ENCODE measurements around the gene EHHADH.

The EHHADH gene

DNA sequence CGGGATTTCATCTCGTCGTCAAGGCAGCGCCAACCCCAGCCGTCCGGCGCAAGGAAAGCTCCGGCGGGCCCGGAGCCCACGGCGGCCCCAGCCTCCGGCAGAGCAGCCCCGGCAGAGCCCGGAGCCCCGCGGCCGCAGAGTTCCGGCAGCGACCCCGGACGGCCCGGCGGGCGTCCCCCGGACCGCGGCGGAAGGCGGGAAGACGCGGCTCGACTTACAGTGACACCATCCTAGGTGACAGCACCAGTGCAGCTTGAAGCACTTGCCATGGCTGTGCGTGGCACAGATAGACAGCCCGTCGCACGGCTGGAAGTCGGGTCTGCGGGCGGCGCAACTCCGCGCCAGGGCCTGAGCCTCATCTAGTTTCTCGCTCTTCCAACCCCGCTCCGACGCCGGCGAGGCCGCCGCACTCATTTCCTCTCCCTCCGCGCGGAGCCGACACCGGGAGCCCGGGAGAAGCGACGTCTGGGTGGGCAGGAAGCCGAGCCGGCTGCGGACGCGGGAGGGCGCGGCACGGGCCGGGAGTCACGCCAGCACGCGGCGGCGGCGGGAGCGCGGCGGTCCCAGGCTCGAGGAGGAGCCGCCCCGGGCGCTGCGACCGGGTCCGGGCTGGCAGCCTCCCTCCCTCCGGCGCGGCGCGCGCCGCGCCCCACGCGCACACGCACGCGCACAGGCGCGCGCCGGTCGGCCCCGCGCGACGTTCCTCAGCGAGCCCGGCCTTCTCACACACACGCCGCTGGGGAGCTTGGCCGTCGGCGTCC is 101.3 kb downstream of the EHHADH start, which contains the start of gene C3orf70:
Gene C3orf70, minus strand, starts transcription at position 651 of the 761 bp plus-strand sequence. Its CDS starts 237 bp downstream, at position 414.
- peak within 1 kb of the TSS; percentile 39 for H3K4me3 ChIP-seq (ENCODE audit: low read length)
- DNase-seq (ENCODE audit: low read depth, low spot score), result no peak

DNA sequence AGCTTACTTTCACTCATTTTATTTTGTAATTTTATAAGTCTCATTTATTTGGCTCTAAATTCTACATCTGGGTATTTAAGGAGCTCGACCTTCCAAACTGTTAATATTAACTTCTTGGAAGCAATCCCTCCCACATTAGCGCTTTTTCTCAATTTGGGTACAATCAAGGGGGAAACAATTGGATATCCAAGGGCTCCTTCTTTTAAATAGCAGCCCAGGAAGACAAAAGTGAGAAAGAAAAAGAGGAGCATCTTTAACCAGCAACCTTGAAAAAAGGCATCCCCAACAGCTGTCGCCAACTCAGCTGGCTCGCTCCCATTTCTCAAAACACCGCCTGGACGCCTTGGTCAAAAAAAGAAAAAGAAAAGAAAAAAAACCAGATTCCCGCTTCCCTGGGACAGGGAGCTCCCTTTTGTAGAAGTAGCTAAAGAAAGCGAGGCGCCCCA is 101.9 kb downstream of the EHHADH start:
- H3K4me3 ChIP-seq (ENCODE audit: low read length), result no peak overlapping the region
- DNase-seq (ENCODE audit: low read depth, low spot score), result no peak

DNA sequence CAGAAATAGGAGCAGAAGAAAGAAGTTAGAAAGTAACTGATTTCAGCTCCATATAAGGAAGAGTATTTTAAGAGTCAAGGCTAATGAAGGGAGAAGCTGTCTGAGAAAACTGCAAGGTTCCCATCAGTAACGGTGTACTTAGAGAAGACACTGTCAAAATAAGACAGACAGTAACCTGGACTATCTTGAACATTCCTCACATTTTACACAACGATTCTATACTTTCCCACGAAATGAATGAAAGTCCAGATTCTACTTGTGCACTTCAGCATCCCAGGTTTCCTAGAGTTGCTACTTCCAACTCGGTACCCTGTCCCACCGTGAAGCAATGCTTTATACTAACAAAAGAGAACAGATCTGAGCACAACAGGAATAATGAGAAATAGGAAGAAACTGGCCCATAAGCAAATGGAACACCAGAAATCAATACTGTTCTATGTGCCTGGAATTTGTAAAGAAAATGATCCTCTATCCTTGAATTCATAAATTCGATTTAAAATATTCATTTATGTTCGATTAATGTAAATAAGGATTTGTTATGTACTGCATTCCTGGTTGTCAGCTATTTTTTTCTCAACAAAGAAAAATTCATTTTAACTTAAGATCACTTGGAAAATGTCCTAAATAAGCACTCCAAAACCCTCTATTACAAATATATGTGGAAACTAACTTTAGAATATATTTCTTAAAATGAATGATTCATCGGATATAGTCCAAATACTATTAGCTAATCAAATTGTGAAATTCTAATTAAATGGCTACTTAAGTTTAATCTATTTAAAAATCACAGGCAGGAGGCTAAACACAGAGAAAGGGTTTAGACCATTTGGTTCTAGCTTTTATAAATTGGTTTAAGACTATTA is 102.5 kb downstream of the EHHADH start:
- DNase-seq (ENCODE audit: low read depth, low spot score), result no peak
- H3K4me3 ChIP-seq (ENCODE audit: low read length), result no peak overlapping the region

DNA sequence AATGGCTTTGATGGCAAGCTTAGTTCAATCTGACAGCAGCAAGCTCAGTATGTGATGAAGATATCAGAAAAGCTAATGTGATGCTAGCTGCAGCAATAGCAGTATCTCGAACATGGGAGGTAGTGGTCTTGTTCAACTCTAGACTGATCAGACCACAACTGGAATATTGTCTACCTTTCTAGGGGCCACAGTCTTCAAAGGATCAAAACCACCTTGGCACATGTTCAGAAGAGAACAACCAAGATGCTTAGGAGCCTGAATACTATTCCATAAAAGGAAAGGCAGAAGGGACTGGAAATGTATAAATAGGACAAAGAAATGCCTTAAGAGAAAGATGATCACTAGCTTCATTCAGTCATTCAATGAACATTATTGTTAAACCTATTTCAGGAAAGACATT is 103.3 kb downstream of the EHHADH start:
- no peak overlapping the region for H3K4me3 ChIP-seq (ENCODE audit: low read length)
- DNase-seq (ENCODE audit: low read depth, low spot score), result no peak

DNA sequence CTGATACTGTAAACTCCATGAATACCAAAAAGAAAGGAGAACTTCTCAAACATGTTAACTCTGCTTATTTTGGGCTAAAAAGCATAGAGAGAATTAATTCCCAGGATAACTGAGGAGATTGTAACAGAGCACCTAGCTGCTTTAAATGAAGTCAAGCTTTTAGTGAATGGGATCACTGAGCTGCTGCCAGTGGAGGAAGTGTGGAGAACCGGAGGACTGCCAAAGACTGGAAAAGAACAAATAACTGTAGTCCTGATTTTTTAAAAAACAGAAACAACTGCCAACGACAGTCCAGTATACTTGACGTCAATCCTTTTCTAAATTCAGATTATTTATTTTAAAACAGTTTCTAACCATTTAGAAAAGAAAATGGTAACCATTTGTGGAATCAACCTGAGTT is 104.3 kb downstream of the EHHADH start:
- no peak overlapping the region for H3K4me3 ChIP-seq (ENCODE audit: low read length)
- DNase-seq (ENCODE audit: low read depth, low spot score), result no peak

DNA sequence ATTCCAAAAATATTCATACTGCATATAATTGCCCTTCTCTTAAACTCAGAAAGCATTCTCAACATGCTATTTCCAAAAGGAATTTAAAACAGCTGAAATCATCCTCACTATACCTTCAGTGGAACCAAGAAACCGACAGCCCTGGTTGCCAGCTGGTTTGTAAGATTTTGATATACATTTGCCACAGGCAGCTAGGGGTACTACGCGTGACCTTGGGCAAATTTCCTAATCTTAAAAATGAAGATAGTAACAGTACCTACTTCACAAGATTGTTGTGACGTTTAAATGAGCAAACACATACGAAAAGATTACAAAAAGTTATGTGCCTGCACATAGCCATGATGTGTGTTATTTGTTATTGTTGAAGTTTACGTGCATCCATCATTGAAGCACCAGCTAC is 108.3 kb downstream of the EHHADH start:
- DNase-seq (ENCODE audit: low read depth, low spot score), result no peak
- H3K4me3 ChIP-seq (ENCODE audit: low read length), result no peak overlapping the region

DNA sequence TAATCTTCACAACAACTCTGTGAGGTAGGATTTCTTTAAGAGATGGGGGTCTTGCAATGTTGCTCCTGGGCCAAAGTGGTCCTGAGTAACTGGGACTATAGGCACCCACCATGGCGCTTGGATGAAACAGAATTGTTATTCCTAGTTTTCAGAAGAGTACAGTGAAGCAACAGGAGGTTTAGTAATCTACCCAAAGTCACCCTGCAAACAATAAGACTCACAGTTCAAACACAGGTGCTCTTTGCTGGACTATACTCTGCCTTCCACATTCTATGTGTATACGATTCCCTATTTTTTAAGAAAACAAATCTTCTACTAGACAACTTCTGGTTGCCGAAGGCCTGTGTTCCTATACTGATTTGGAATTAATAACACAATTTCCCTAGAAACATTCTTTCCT is 109.1 kb downstream of the EHHADH start:
- H3K4me3 ChIP-seq (ENCODE audit: low read length), result no peak overlapping the region
- DNase-seq (ENCODE audit: low read depth, low spot score), result no peak

Measured in Jurkat, Clone E6-1 (cell line).